Ishikawa (cell line): ENCODE data around the gene C6orf58.
A peak's percentile ranks its signal among the peaks of the same experiment; 100 is the strongest.

ENCODE experiments used
- CEBPB ChIP-seq: IDR thresholded peaks from 2 replicates; pipeline ENCODE4 v1.6.1; 2012
- CREB1 ChIP-seq: IDR thresholded peaks from 2 replicates; pipeline ENCODE4 v1.6.1; 2012; ENCODE audit warnings: low read depth
- EGR1 ChIP-seq: IDR thresholded peaks from 2 replicates; pipeline ENCODE4 v1.6.1; 2012
- EP300 ChIP-seq: IDR thresholded peaks from 2 replicates; pipeline ENCODE4 v1.6.1; 2012; ENCODE audit warnings: borderline replicate concordance
- FOXM1 ChIP-seq: IDR thresholded peaks from 2 replicates; pipeline ENCODE4 v1.6.1; 2012; ENCODE audit warnings: low read depth, borderline replicate concordance
- NFIC ChIP-seq: IDR thresholded peaks from 2 replicates; pipeline ENCODE4 v1.6.1; 2012
- RAD21 ChIP-seq: IDR thresholded peaks from 2 replicates; pipeline ENCODE4 v1.6.1; 2012; ENCODE audit warnings: low read depth
- REST ChIP-seq: IDR thresholded peaks from 2 replicates; pipeline ENCODE4 v1.6.1; 2012; ENCODE audit warnings: low read depth, mild to moderate bottlenecking
- TAF1 ChIP-seq: IDR thresholded peaks from 2 replicates; pipeline ENCODE4 v1.6.1; 2012; ENCODE audit warnings: low read depth, mild to moderate bottlenecking
- TCF12 ChIP-seq: IDR thresholded peaks from 2 replicates; pipeline ENCODE4 v1.6.1; 2012; ENCODE audit warnings: low read depth
- TEAD4 ChIP-seq: IDR thresholded peaks from 2 replicates; pipeline ENCODE4 v1.6.1; 2012
- YY1 ChIP-seq: IDR thresholded peaks from 2 replicates; pipeline ENCODE4 v1.6.1; 2012; ENCODE audit warnings: low read depth
- ZBTB7A ChIP-seq: IDR thresholded peaks from 2 replicates; pipeline ENCODE4 v1.6.1; 2012; ENCODE audit warnings: low read depth
- TF ChIP-seq, protein P1 (sequence below): IDR thresholded peaks from 2 replicates; pipeline ENCODE4 v1.6.1; 2012
- TF ChIP-seq, protein P2 (sequence below): IDR thresholded peaks from 2 replicates; pipeline ENCODE4 v1.6.1; 2012

The C6orf58 gene

GRCh38 chr6:127554435-127555006 is 22.5 kb upstream of the C6orf58 start:
- TF ChIP-seq FOXM1 = no peak
- TF ChIP-seq REST = no peak
- peak; percentile 45; the same call in 1 of the 2 replicates for TF ChIP-seq RAD21

- TF ChIP-seq FOXM1 = no peak
- no peak for TF ChIP-seq CEBPB
- no peak for TF ChIP-seq ZBTB7A
- no peak for TF ChIP-seq YY1
- TF ChIP-seq, protein P1, sequence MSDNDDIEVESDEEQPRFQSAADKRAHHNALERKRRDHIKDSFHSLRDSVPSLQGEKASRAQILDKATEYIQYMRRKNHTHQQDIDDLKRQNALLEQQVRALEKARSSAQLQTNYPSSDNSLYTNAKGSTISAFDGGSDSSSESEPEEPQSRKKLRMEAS = no peak
- TF ChIP-seq, protein P2, sequence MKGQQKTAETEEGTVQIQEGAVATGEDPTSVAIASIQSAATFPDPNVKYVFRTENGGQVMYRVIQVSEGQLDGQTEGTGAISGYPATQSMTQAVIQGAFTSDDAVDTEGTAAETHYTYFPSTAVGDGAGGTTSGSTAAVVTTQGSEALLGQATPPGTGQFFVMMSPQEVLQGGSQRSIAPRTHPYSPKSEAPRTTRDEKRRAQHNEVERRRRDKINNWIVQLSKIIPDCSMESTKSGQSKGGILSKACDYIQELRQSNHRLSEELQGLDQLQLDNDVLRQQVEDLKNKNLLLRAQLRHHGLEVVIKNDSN = no peak
- no peak for TF ChIP-seq NFIC
- TF ChIP-seq EGR1 = no peak
- no peak for TF ChIP-seq CREB1
- no peak for TF ChIP-seq RAD21
- TF ChIP-seq EP300 = no peak
- TF ChIP-seq TAF1 = no peak
- no peak for TF ChIP-seq REST
- no peak for TF ChIP-seq TCF12
Measured at GRCh38 chr6:127561660-127562059, 15.3 kb upstream of the C6orf58 start.

DNA sequence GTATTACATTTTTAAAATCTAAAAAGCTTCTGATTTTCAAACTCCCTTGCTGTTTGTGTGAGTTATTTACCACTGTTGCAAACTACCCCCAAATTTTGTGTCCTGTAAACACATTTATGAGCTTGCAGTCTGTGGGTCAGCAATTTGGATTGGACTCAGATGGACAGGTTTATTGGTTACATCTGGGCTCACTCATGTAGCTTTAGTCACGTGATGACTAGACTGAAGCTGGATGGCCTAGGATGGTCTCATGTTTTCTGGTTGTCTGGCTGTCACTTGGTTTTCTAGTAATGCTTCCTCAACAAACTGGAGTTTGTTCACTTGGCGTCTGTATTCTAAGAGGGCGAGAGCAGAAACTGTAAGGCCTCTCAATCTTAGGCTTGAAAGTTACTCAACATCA is 12.2 kb upstream of the C6orf58 start:
- TF ChIP-seq EP300 = no peak
- TF ChIP-seq YY1 = no peak
- TF ChIP-seq TCF12 = no peak
- TF ChIP-seq RAD21 = no peak
- no peak for TF ChIP-seq ZBTB7A
- TF ChIP-seq TEAD4 = no peak
- TF ChIP-seq EGR1 = no peak
- TF ChIP-seq FOXM1 = no peak
- TF ChIP-seq, protein P1 = no peak

GRCh38 chr6:127566119-127566518 is 10.9 kb upstream of the C6orf58 start:
- TF ChIP-seq TCF12 (no peak), CREB1 (no peak), TAF1 (no peak), CEBPB (no peak), REST (no peak), ZBTB7A (no peak), FOXM1 (no peak), NFIC (no peak), EGR1 (no peak)

DNA sequence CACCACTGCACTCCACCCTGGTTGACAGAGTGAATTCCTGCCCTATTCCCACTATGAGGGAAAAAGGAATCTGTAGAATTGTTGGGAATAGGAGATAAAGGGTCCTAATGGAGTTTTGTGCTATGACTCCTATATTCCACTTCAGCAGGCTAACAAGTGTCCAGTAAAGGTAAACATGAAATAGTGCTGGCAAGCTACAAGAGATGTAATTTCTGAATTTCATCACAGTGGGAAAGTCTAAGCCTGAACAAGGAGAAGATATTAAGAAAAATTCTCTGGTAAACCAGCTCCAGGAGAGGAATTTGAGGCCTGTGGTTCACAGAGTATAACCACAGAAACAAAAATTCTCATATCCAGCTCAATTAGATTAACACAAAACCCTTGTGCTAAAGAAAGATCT is 10.3 kb upstream of the C6orf58 start:
- TF ChIP-seq CREB1 = no peak
- TF ChIP-seq EGR1 = no peak
- no peak for TF ChIP-seq NFIC
- no peak for TF ChIP-seq TAF1
- no peak for TF ChIP-seq YY1
- TF ChIP-seq RAD21 = no peak
- TF ChIP-seq TCF12 = no peak
- no peak for TF ChIP-seq EP300
- TF ChIP-seq, protein P2 = no peak
- TF ChIP-seq FOXM1 = no peak
- no peak for TF ChIP-seq CEBPB
- TF ChIP-seq ZBTB7A = no peak
- TF ChIP-seq TEAD4 = no peak
- no peak for TF ChIP-seq REST
